GM12878 (cell line): ENCODE results near the gene FOXR1. TPM values are rescaled to one million over a fixed set of nuclear protein-coding genes. Genes with fewer than 3 reads are reported as not detected.

ENCODE experiments used
- ATAC-seq: fragments of 200-7000 bp; cut with Tn5 transposase; 3 replicates; pipeline ENCODE4 v1.9.1; 2020; ENCODE audit warnings: mild to moderate bottlenecking, moderate library complexity
- BruUV-seq: library from RNA; stranded (reverse); fragments of 400-500 nt; replicated peaks from 2 replicates; lab custom pipeline; 2021; lab: Mats Ljungman, UMichigan
- CTCF ChIA-PET: fragments of 300-600 bp; sonication (Branson Sonifier 250); formaldehyde crosslinking; extraction: SDS; loops from one replicate; lab custom pipeline; 2021; ENCODE audit warnings: inconsistent platforms; lab: Yijun Ruan, JAX
- POLR2A ChIA-PET: fragments of 350-600 bp; formaldehyde crosslinking; extraction: SDS; loops from one replicate; lab custom pipeline; 2021; ENCODE audit warnings: inconsistent platforms; lab: Charles Lee
- RAD21 ChIA-PET: fragments of 300-600 bp; sonication (Branson Sonifier 250); formaldehyde crosslinking; loops from one replicate; lab custom pipeline; 2023; ENCODE audit warnings: antibody characterized with exemption; ENCODE audit not compliant: unreplicated experiment; lab: Charles Lee
- SMC1A ChIA-PET: fragments of 300-600 bp; sonication (Branson Sonifier 250); formaldehyde crosslinking; loops from one replicate; lab custom pipeline; 2023; ENCODE audit not compliant: unreplicated experiment, uncharacterized antibody; lab: Charles Lee
- DNase-seq: peaks from one replicate; pipeline ENCODE4 v3.0.0-alpha.2; 2011; ENCODE audit warnings: low read depth, low spot score
- FAIRE-seq: peaks from 3 replicates; lab custom pipeline; 2011; peaks lifted over from hg19 to GRCh38; lab: Jason Lieb, UNC
- H2AFZ ChIP-seq: 2 replicates; pipeline ENCODE4 v1.6.0; 2011; ENCODE audit warnings: low read depth, low read length, control low read depth; ENCODE audit not compliant: control insufficient read depth
- H3K27ac ChIP-seq: 2 replicates; pipeline ENCODE4 v1.5.1; 2011; ENCODE audit warnings: control low read depth; ENCODE audit not compliant: control insufficient read depth, insufficient read depth
- H3K27me3 ChIP-seq, 2 experiments: replicated peaks in 1 of 2; 2 replicates each; pipeline versions ENCODE4 v1.6.0 to v1.6.1; 2011; ENCODE audit warnings: low read length in 1 of 2; ENCODE audit not compliant: control insufficient read depth in 2 of 2, insufficient read depth in 2 of 2
- H3K36me3 ChIP-seq, 2 experiments: 2 replicates each; pipeline ENCODE4 v1.5.1; 2011; ENCODE audit warnings: low read length in 1 of 2; ENCODE audit not compliant: control insufficient read depth in 2 of 2, insufficient read depth in 2 of 2
- H3K4me1 ChIP-seq: 2 replicates; pipeline ENCODE4 v1.6.1; 2011; ENCODE audit warnings: mild to moderate bottlenecking, low read length, moderate library complexity, mixed read lengths; ENCODE audit not compliant: control insufficient read depth, insufficient read depth
- H3K4me2 ChIP-seq: 2 replicates; pipeline ENCODE4 v1.6.0; 2011; ENCODE audit warnings: control low read depth; ENCODE audit not compliant: control insufficient read depth, insufficient read depth
- H3K4me3 ChIP-seq: fragments of 200-600 bp; sonication (generic); 2 replicates; pipeline ENCODE4 v1.5.1; 2016
- H3K79me2 ChIP-seq: 2 replicates; pipeline ENCODE4 v1.6.0; 2011; ENCODE audit warnings: low read length; ENCODE audit not compliant: control insufficient read depth, insufficient read depth
- H3K9ac ChIP-seq: 2 replicates; pipeline ENCODE4 v1.8.0; 2011; ENCODE audit warnings: low read length, control low read depth, mixed read lengths; ENCODE audit not compliant: control insufficient read depth, insufficient read depth
- H3K9me3 ChIP-seq: replicated peaks from 3 replicates; pipeline ENCODE4 v1.5.1; 2011; ENCODE audit warnings: mild to moderate bottlenecking, low read length; ENCODE audit not compliant: control insufficient read depth, insufficient read depth
- H4K20me1 ChIP-seq: 2 replicates; pipeline ENCODE4 v1.6.0; 2011; ENCODE audit not compliant: control insufficient read depth, insufficient read depth
- BCL3 ChIP-seq: IDR thresholded peaks from 2 replicates; pipeline ENCODE4 v1.6.1; 2011; ENCODE audit warnings: borderline replicate concordance, low read depth, mild to moderate bottlenecking, moderate library complexity, low read length; ENCODE audit not compliant: insufficient read depth, poor library complexity, severe bottlenecking
- BRCA1 ChIP-seq: IDR thresholded peaks from 2 replicates; pipeline ENCODE4 v1.6.1; 2011; ENCODE audit warnings: low read depth, low read length, improper control_type of control experiment
- EP300 ChIP-seq, 2 experiments: fragments of 150-350 bp in 1 of 2; IDR thresholded peaks; 2 replicates each; pipeline ENCODE4 v1.6.1; 2011 to 2012; ENCODE audit warnings: low read depth in 2 of 2, low read length in 2 of 2, borderline replicate concordance in 1 of 2, improper control_type of control experiment in 1 of 2, inconsistent platforms in 1 of 2; ENCODE audit not compliant: control insufficient read depth in 1 of 2
- ETV6 ChIP-seq, 2 experiments: fragments of 450-650 bp in 1 of 2; IDR thresholded peaks in 1 of 2; conservative IDR thresholded peaks in 1 of 2; 2 replicates each; pipeline ENCODE4 v1.6.1; 2014; ENCODE audit warnings: antibody characterized with exemption in 1 of 2, borderline replicate concordance in 1 of 2, low read depth in 1 of 2, mild to moderate bottlenecking in 1 of 2, moderate library complexity in 1 of 2
- FOXM1 ChIP-seq: IDR thresholded peaks from 2 replicates; pipeline ENCODE4 v1.6.1; 2012; ENCODE audit warnings: low read depth, mild to moderate bottlenecking, inconsistent platforms, low read length, moderate library complexity
- HDAC2 ChIP-seq: fragments of 200-600 bp; sonication (generic); IDR thresholded peaks from 2 replicates; pipeline ENCODE4 v1.6.1; 2017
- NFIC ChIP-seq: IDR thresholded peaks from 2 replicates; pipeline ENCODE4 v1.6.1; 2012; ENCODE audit warnings: low read depth, mild to moderate bottlenecking, inconsistent platforms, low read length, moderate library complexity
- POLR2A ChIP-seq: IDR thresholded peaks from 2 replicates; pipeline ENCODE4 v1.6.1; 2011; ENCODE audit warnings: low read depth, mild to moderate bottlenecking, low read length
- RELA ChIP-seq: fragments of 450-650 bp; IDR thresholded peaks from 2 replicates; pipeline ENCODE4 v1.8.0; 2014; ENCODE audit warnings: borderline replicate concordance; ENCODE audit not compliant: partially characterized antibody
- SIX5 ChIP-seq: IDR thresholded peaks from 2 replicates; pipeline ENCODE4 v1.6.1; 2011; ENCODE audit warnings: mild to moderate bottlenecking, low read depth, low read length, moderate library complexity; ENCODE audit not compliant: severe bottlenecking
- SKIL ChIP-seq: fragments of 450-650 bp; IDR thresholded peaks from 2 replicates; pipeline ENCODE4 v1.6.1; 2017; ENCODE audit warnings: mild to moderate bottlenecking, low read depth, inconsistent platforms; ENCODE audit not compliant: poor library complexity, severe bottlenecking
- SMAD1 ChIP-seq: fragments of 450-650 bp; IDR thresholded peaks from 2 replicates; pipeline ENCODE4 v1.6.1; 2018; ENCODE audit warnings: mild to moderate bottlenecking, low read depth; ENCODE audit not compliant: partially characterized antibody
- ZBTB11 ChIP-seq: fragments of 450-650 bp; formaldehyde crosslinking; IDR thresholded peaks from 2 replicates; pipeline ENCODE4 v1.5.0; 2022; ENCODE audit warnings: mild to moderate bottlenecking, missing genetic modification characterization
- ZBTB33 ChIP-seq: fragments of 450-650 bp; IDR thresholded peaks from 2 replicates; pipeline ENCODE4 v1.6.1; 2017; ENCODE audit warnings: mild to moderate bottlenecking
- ZNF274 ChIP-seq: IDR thresholded peaks from one replicate; pipeline ENCODE4 v1.8.0; 2011; ENCODE audit not compliant: insufficient read length, insufficient read depth
- WGBS: methylation state at CpG from one replicate; pipeline ENCODE4 v1.1.6; 2016; ENCODE audit warnings: low lambda C conversion rate; ENCODE audit not compliant: insufficient replicate concordance, insufficient coverage; ENCODE audit errors: missing lambda C conversion rate; 5-methylcytosine and 5-hydroxymethylcytosine counted together
- in situ Hi-C: fragments of 300-500 bp; cut with MboI; formaldehyde crosslinking; loops from 9 replicates; pipeline ENCODE4 v1.14.3; 2018; ENCODE audit warnings: mixed read lengths
- intact Hi-C: fragments of 100-400 bp; cut with micrococcal nuclease; formaldehyde crosslinking; loops from one replicate; pipeline ENCODE4 v1.14.2; 2022; ENCODE audit not compliant: unreplicated experiment
- polyA plus RNA-seq, 11 experiments: library from polyadenylated mRNA; depleted of rRNA in 4 of 11; unstranded in 6 of 11; stranded (reverse) in 5 of 11; fragments of >200 nt; fragmentation: Nextera tagmentation in 4 of 11; fragmentation: Illumina TruSeq in 1 of 11; extraction: Ambion mirVana in 4 of 11; extraction: Trizol in 1 of 11; gene quantifications; 1 replicate in 1 of 11; 2 replicates in 10 of 11; pipeline versions ENCODE4 v1.2.1 to v1.2.3, GENCODE V29; 2011 to 2016; ENCODE audit warnings: inconsistent platforms in 2 of 11, missing spikeins in 2 of 11, low read depth in 1 of 11
- total RNA-seq, 4 experiments: library from RNA; depleted of rRNA in 3 of 4; stranded (reverse); fragments of >200 nt in 3 of 4; fragmentation: Illumina TruSeq in 1 of 4; extraction: Trizol in 1 of 4; gene quantifications; 2 replicates each; pipeline versions ENCODE4 v1.2.1 to v1.2.3, GENCODE V29; 2013 to 2021

FOXR1 gene
- total and polyA plus RNA-seq, 10 of the 15 experiments (the other 5 are each of a cell fraction or from before 2014, with no cell fraction given): not detected

GRCh38 chr11:118973985-118974384 is 2.4 kb downstream of the FOXR1 start:
- no peaks in the 10 kb centered on the region for H3K4me1 ChIP-seq
- no peak overlapping the region for H3K9ac ChIP-seq
- H3K4me2 ChIP-seq: no peak overlapping the region
- no peaks in the 10 kb centered on the region for H3K79me2 ChIP-seq
- in situ Hi-C loops (no loop called here), intact Hi-C loops (no loop called here)
- no peaks in the 10 kb centered on the region for H3K27me3 ChIP-seq
- RAD21 ChIA-PET: interaction anchor here (0.7 kb wide), 1 partner anchor 111 kb away, joined by 3 read pairs; no protein-coding TSS in a partner anchor
- no peak for FAIRE-seq
- 98% methylated on average over 2 of the region's 2 CpGs for WGBS
- no TSS peak for BruUV-seq
- no peak for ATAC-seq
- H4K20me1 ChIP-seq: no peaks in the 10 kb centered on the region
- SMC1A ChIA-PET: no interaction called here
- no peak overlapping the region for H3K4me3 ChIP-seq
- no peak overlapping the region for H2AFZ ChIP-seq
- POLR2A ChIA-PET: no interaction called here
- no peak overlapping the region for H3K27ac ChIP-seq
- DNase-seq: no peak
- H3K36me3 ChIP-seq: no peaks in the 10 kb centered on the region
- CTCF ChIA-PET: interaction anchor here (0.5 to 0.9 kb wide), 2 partner anchors 38 to 284 kb away, joined by 3 to 4 read pairs; no protein-coding TSS in a partner anchor
- no peaks in the 10 kb centered on the region for H3K9me3 ChIP-seq
- TF ChIP-seq NFIC (no peak), POLR2A (no peak), SMAD1 (no peak), ETV6 (conservative IDR thresholded peaks at IDR 0.05 in 1 of 2, IDR thresholded peaks at IDR 0.05 in 1 of 2; ENCODE audit: borderline replicate concordance in 1 of 2, low read depth in 1 of 2) (no peak), ZBTB33 (no peak), SIX5 (no peak), SKIL (no peak), EP300 (IDR thresholded peaks at IDR 0.05; ENCODE audit: borderline replicate concordance in 1 of 2, control insufficient read depth in 1 of 2, low read depth in 2 of 2, low read length in 2 of 2) (no peak), BCL3 (no peak), BRCA1 (no peak), FOXM1 (no peak), ZNF274 (no peak), RELA (no peak), ZBTB11 (CRISPR knock-in tag) (no peak), HDAC2 (no peak)
